SK-N-SH treated with all-trans-retinoic acid at 6 μM for 48 hours (cell line): Measurements from ENCODE around the gene CYP27B1.

Experiments used
- CREB5 ChIP-seq: fragments of 250-450 bp; sonication (Bioruptor Pico); IDR thresholded peaks from 2 replicates; pipeline ENCODE4 v1.5.1; 2020; ENCODE audit warnings: low read depth, mild to moderate bottlenecking, moderate library complexity
- CSDC2 ChIP-seq: fragments of 250-450 bp; sonication (Bioruptor Pico); IDR thresholded peaks from 2 replicates; pipeline ENCODE4 v1.5.0; 2020; ENCODE audit warnings: mild to moderate bottlenecking, moderate library complexity
- GLIS3 ChIP-seq: fragments of 250-450 bp; sonication (Bioruptor Pico); IDR thresholded peaks from 2 replicates; pipeline ENCODE4 v1.5.0; 2020; ENCODE audit warnings: mild to moderate bottlenecking, moderate library complexity
- PATZ1 ChIP-seq: fragments of 250-450 bp; sonication (Bioruptor Pico); IDR thresholded peaks from 2 replicates; pipeline ENCODE4 v1.8.0; 2020; ENCODE audit warnings: mild to moderate bottlenecking, moderate library complexity, borderline replicate concordance
- RARB ChIP-seq: fragments of 250-450 bp; sonication (Bioruptor Pico); IDR thresholded peaks from 2 replicates; pipeline ENCODE4 v1.8.0; 2021; ENCODE audit warnings: mild to moderate bottlenecking, moderate library complexity
- TCF4 ChIP-seq: fragments of 250-450 bp; sonication (Bioruptor Pico); IDR thresholded peaks from 2 replicates; pipeline ENCODE4 v1.8.0; 2021; ENCODE audit warnings: mild to moderate bottlenecking, moderate library complexity, borderline replicate concordance
- TOX ChIP-seq: fragments of 250-450 bp; sonication (Bioruptor Pico); IDR thresholded peaks from 2 replicates; pipeline ENCODE4 v1.8.0; 2021; ENCODE audit warnings: mild to moderate bottlenecking, moderate library complexity, borderline replicate concordance
- ZFP3 ChIP-seq: fragments of 250-450 bp; sonication (Bioruptor Pico); IDR thresholded peaks from 2 replicates; pipeline ENCODE4 v1.5.0; 2020; ENCODE audit warnings: mild to moderate bottlenecking, moderate library complexity
- ZFP30 ChIP-seq: fragments of 450-650 bp; formaldehyde crosslinking; IDR thresholded peaks from 2 replicates; pipeline ENCODE4 v1.5.0; 2022; ENCODE audit warnings: mild to moderate bottlenecking, moderate library complexity

- no peak for TF ChIP-seq CREB5 (CRISPR knock-in tag)
- no peak for TF ChIP-seq ZFP3 (CRISPR knock-in tag)
- TF ChIP-seq TCF4 (CRISPR knock-in tag) = no peak
- TF ChIP-seq ZFP30 (CRISPR knock-in tag) = no peak
- TF ChIP-seq GLIS3 (CRISPR knock-in tag) = no peak; the same call in 1 of the 2 replicates
- no peak for TF ChIP-seq CSDC2 (CRISPR knock-in tag)
- TF ChIP-seq TOX (CRISPR knock-in tag) = no peak
- no peak for TF ChIP-seq RARB (CRISPR knock-in tag)
- peak; percentile 20 for TF ChIP-seq PATZ1
Measured at GRCh38 chr12:57744777-57745484, 21.9 kb downstream of the CYP27B1 start, which contains the start of gene TSPAN31.
